HG03439 (cell line): ENCODE data around the gene APOD.

Experiments used
- ATAC-seq: cut with Tn5 transposase; IDR thresholded peaks from one replicate; pipeline ENCODE4 v1.9.1; 2021; ENCODE audit warnings: mild to moderate bottlenecking, moderate library complexity; ENCODE audit not compliant: unreplicated experiment

Gene APOD

GRCh38 chr3:195531683-195532082, 52.1 kb downstream of the APOD start:
- ATAC-seq: no peak

- no peak for ATAC-seq
These were observed 57.2 kb downstream of the APOD start for GRCh38 chr3:195526492-195526891.

GRCh38 chr3:195524171-195524896, 59.4 kb downstream of the APOD start:
- ATAC-seq: no peak

- no peak for ATAC-seq
These were observed 61.3 kb downstream of the APOD start for GRCh38 chr3:195522254-195523023.
